NCI-H2227 (cell line): ENCODE data around the gene CD244.
"Not testable (repeated sequence)": the region's sequence is repeated elsewhere in the genome, so short reads cannot be mapped to it uniquely, and the experiment has no call there.

Experiments
- DNase-seq: peaks from one replicate; lab custom pipeline; 2025; ENCODE audit not compliant: unreplicated experiment; lab: John Stamatoyannopoulos, UW

CD244 gene

GRCh38 chr1:160782988-160783765, 79.5 kb downstream of the CD244 start:
- not testable (repeated sequence) for DNase-seq

- DNase-seq: no peak
These were observed 80.6 kb downstream of the CD244 start for GRCh38 chr1:160781914-160782689.

DNA sequence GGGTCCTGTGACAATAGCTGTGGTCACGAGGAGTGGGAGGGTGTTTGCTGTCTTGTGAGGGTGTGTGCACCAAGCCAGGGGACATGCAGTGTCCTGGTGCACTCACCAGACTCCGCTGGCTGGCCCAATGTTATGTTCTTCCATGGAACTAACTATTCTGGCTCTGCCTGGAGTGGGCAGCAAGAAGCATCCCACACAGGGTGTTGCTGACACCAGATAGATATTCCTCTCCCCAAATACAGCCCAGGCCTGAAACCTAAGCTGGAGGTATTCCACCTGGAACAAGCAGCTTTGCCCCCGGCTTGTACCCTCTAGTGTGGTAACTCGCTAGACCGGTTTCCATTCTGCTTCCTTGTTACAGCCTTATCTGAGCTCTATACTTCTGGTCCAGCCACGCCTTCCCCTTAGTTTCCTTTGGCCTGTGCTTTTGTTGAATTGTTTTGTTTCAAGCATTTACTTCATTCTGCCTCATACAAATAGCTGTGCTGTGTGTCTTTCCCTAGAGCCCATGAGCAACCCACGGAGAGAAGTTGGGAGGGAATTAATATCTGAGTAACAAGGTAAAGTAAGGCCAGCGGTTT, 81.4 kb downstream of the CD244 start:
- DNase-seq: no peak

DNA sequence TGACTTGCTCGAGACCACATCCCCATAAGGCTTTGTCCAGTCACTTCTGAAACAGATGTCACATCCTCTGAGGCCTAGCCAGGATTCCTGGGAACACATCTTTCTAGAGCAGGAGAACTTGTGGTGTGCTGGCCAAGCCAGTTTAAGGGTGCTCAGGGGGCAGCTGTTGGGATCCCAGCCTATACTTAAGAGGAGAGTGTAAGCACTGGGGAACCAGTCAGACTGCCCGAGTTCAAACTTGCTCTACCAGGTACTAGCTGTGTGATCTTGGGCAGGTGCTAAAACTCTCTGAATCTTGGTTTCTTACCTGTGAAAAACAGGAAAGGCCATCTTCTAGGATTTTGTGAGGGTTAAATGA, 82.3 kb downstream of the CD244 start:
- DNase-seq: no peak
